ENCODE measurements around the gene MLX.

GRCh38 chr17:42560246-42560645 is 6.7 kb upstream of the MLX start:
- TF ChIP-seq MAX (IDR thresholded peaks at IDR 0.05; ENCODE audit: low read depth, low read length) = no peak
- no peak for TF ChIP-seq POLR2A (IDR thresholded peaks at IDR 0.05; ENCODE audit: extremely low read depth, insufficient read length)
- no peak for TF ChIP-seq CTCF (IDR thresholded peaks at IDR 0.05; ENCODE audit: low read depth, low read length)
- no peak for TF ChIP-seq MYC (IDR thresholded peaks at IDR 0.05; ENCODE audit: low read depth, low read length)

All from NB4 (cell line).